Activated CD8-positive, alpha-beta T cell treated with anti-CD3 and anti-CD28 coated beads for 36 hours (primary cell): ENCODE data around the gene MPPED1. TPM values are rescaled to one million over a fixed set of nuclear protein-coding genes. Genes with fewer than 3 reads are reported as not detected.

ENCODE experiments used
- ATAC-seq: fragments of 200-7000 bp; cut with Tn5 transposase; one replicate; pipeline ENCODE4 v1.10.0; 2021; ENCODE audit warnings: mild to moderate bottlenecking, moderate library complexity
- CTCF ChIA-PET: fragments of 350-600 bp; sonication (Branson Sonifier 250); formaldehyde crosslinking; loops from one replicate; lab custom pipeline; 2021; ENCODE audit warnings: antibody characterized with exemption; lab: Charles Lee
- POLR2A ChIA-PET: fragments of 350-600 bp; sonication (Branson Sonifier 250); formaldehyde crosslinking; loops from one replicate; lab custom pipeline; 2021; ENCODE audit warnings: antibody characterized with exemption; lab: Charles Lee
- DNase-seq: peaks from one replicate; pipeline ENCODE4 v3.0.0-alpha.2; 2020
- H3K27ac Mint-ChIP-seq: one replicate; pipeline ENCODE4 v1.8.0; 2021; ENCODE audit warnings: mild to moderate bottlenecking, mixed read lengths
- H3K27me3 Mint-ChIP-seq: one replicate; pipeline ENCODE4 v1.8.0; 2021; ENCODE audit warnings: mixed read lengths
- H3K36me3 Mint-ChIP-seq: one replicate; pipeline ENCODE4 v1.8.0; 2021; ENCODE audit warnings: low read depth, mixed read lengths
- H3K4me1 Mint-ChIP-seq: one replicate; pipeline ENCODE4 v1.8.0; 2021; ENCODE audit warnings: low read depth, mixed read lengths
- H3K4me3 Mint-ChIP-seq: one replicate; pipeline ENCODE4 v1.8.0; 2021; ENCODE audit warnings: mild to moderate bottlenecking, moderate library complexity, mixed read lengths
- H3K9me3 Mint-ChIP-seq: one replicate; pipeline ENCODE4 v1.8.0; 2021; ENCODE audit warnings: mixed read lengths
- intact Hi-C: fragments of 100-400 bp; cut with micrococcal nuclease; formaldehyde crosslinking; loops from one replicate; pipeline ENCODE4 v1.10.0; 2022
- total RNA-seq, 2 experiments: library from RNA; stranded (reverse); gene quantifications; one replicate each; pipeline ENCODE4 v1.2.3, GENCODE V29; 2021
- TF ChIP-seq, protein P1 (sequence below): fragments of 200-600 bp; IDR thresholded peaks from one replicate; pipeline ENCODE4 v1.8.0; 2022; ENCODE audit warnings: antibody characterized with exemption, mild to moderate bottlenecking

Gene MPPED1
- total RNA-seq, 2 experiments from 2014 or later = not detected

DNA sequence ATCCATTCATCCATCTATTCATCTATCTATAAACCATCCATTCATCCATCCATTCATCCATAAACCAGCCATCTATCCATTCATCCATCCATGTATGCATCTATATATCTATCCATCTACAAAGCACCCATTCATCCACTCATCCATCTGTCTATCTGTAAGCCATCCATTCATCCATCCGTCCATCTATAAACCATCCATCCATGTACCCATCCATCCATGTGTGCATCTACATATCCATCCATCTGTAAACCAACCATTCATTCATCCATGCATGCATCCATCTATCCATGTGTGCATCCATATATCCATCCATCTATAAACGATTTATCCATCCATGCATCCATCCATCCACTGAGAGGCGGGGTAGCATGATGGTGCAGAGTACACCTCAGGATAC lies 58.4 kb downstream of the MPPED1 start:
- H3K9me3 Mint-ChIP-seq = no peaks in the 10 kb centered on the region
- intact Hi-C loops = no loop called here

DNA sequence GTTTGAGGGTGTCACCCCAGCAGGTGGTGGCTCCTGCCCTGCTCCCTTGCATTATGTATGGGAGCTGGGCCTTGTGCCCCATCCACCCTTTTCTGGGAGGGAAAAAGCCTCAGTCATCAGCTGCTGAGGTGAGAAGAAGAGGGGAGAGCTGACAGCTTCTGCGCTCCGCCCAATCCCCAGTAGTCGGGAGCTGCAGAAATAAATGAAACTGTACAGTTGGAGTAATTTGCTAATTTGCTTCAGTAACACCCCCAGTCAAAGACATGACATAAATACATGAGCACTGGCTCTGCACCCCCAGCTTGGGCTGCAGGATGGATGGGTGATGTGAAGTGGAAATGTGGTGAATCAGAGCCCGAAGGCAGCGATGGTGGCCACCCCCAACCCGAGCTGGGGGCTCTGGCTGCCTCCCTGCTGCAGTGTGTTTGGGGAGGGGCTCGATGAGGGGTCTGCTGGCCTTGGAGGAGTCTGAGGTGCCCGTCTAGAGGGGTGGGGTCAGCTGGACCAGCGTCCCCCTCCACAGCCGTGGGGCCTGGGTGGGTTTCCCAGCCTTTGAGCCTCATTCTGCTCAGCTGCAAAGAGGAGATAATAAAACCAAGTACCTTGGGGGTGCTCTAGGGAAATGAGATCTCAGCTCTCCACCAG lies 59.2 kb downstream of the MPPED1 start:
- Mint-ChIP-seq H3K9me3 (no peaks in the 10 kb centered on the region), H3K4me1 (no peaks in the 10 kb centered on the region), H3K27me3 (peaks cover 23% of the 10 kb centered on the region), H3K36me3 (no peaks in the 10 kb centered on the region), H3K4me3 (no peak overlapping the region), H3K27ac (no peak overlapping the region)
- ChIA-PET CTCF (no interaction called here), POLR2A (no interaction called here)
- TF ChIP-seq, protein P1, sequence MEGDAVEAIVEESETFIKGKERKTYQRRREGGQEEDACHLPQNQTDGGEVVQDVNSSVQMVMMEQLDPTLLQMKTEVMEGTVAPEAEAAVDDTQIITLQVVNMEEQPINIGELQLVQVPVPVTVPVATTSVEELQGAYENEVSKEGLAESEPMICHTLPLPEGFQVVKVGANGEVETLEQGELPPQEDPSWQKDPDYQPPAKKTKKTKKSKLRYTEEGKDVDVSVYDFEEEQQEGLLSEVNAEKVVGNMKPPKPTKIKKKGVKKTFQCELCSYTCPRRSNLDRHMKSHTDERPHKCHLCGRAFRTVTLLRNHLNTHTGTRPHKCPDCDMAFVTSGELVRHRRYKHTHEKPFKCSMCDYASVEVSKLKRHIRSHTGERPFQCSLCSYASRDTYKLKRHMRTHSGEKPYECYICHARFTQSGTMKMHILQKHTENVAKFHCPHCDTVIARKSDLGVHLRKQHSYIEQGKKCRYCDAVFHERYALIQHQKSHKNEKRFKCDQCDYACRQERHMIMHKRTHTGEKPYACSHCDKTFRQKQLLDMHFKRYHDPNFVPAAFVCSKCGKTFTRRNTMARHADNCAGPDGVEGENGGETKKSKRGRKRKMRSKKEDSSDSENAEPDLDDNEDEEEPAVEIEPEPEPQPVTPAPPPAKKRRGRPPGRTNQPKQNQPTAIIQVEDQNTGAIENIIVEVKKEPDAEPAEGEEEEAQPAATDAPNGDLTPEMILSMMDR = no peak
- no peak for DNase-seq
- intact Hi-C loops = no loop called here
- ATAC-seq = no peak

More for the DNA sequence above, 58.4 kb downstream of the MPPED1 start:
- no peak overlapping the region for H3K27ac Mint-ChIP-seq
- ChIA-PET CTCF (no interaction called here), POLR2A (no interaction called here)
- ATAC-seq (no peak), DNase-seq (no peak)
- H3K36me3 Mint-ChIP-seq = no peaks in the 10 kb centered on the region
- no peak overlapping the region for H3K4me3 Mint-ChIP-seq
- H3K4me1 Mint-ChIP-seq = no peaks in the 10 kb centered on the region
- peaks cover 24% of the 10 kb centered on the region for H3K27me3 Mint-ChIP-seq
- TF ChIP-seq, protein P1 = no peak

DNA sequence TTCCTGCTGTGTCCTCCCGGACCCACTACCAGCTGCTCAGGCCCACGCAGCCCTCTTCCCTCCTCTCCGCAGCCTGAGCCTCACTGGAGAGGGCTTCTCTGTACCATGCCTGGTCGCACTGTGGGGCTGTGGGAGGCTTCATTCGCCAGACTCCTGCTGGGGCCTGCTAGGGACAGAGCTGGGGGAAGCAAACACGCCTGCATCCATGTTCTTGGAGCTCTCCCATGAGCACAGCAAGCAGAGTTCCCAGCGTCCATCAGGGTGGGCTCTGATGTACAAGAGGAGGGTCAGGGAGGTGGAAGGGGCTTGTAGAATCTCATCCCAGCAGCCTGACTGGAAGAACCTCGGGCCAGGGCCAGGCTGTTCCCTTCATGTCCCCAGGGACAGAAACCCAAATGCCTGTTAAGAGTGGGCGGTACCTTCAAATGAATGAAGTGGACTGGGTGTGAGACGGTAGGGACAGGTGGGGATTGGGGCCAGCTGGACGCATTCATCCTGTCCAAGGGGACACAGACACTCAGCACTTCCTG lies 59.9 kb downstream of the MPPED1 start:
- no peak overlapping the region for H3K27ac Mint-ChIP-seq
- DNase-seq (no peak), ATAC-seq (no peak)
- POLR2A ChIA-PET = no interaction called here
- no peaks in the 10 kb centered on the region for H3K4me1 Mint-ChIP-seq
- no peaks in the 10 kb centered on the region for H3K36me3 Mint-ChIP-seq
- intact Hi-C loops = no loop called here
- CTCF ChIA-PET = no interaction called here
- no peak overlapping the region for H3K4me3 Mint-ChIP-seq
- H3K9me3 Mint-ChIP-seq = no peaks in the 10 kb centered on the region
- H3K27me3 Mint-ChIP-seq = peaks cover 23% of the 10 kb centered on the region
- TF ChIP-seq, protein P1 = no peak

DNA sequence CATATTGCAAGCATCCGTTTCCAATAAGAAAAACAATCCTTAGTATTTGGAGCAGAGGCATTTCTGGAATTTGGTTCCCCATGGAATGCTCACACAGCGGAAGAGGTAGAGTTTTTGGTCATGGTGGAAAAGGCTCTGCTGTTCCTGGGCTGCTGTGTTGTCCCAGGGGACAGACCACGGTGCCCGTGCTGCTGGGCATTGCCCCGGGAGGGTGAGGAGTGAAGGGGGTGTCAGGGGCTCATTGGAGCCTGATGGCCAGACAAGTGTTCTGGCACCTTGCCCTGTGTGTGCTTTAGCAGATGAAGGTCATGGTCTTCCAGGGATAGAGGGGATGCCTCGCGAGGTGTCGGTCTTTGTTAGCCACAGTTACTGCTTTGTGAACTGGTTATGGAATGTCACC lies 61.2 kb downstream of the MPPED1 start:
- H3K27me3 Mint-ChIP-seq = peaks cover 13% of the 10 kb centered on the region
- intact Hi-C loops = no loop called here
- ChIA-PET POLR2A (no interaction called here), CTCF (no interaction called here)
- no peak overlapping the region for H3K27ac Mint-ChIP-seq
- no peaks in the 10 kb centered on the region for H3K4me1 Mint-ChIP-seq
- H3K36me3 Mint-ChIP-seq = no peaks in the 10 kb centered on the region
- H3K9me3 Mint-ChIP-seq = no peaks in the 10 kb centered on the region
- TF ChIP-seq, protein P1 = no peak
- H3K4me3 Mint-ChIP-seq = no peak overlapping the region
- ATAC-seq (no peak), DNase-seq (no peak)

DNA sequence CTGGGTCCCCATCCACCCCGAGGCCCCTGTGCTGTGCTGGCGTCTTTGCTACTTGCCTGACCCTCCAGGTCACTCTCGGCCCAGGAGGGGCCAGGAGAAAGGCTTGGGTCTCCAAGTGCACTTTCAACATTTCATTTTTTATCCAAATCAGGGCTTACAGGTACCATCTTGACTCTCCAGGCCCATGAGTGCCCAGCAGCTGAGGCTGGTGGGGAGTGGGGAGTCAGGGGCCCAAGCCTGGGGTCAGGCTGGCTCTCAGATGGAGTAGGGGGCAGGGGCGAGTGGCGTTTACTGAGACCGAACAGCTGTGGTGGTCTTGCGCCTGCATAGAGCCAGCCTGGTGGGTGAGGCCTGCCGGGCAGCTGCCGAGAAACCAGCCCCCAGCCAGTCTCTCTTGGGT lies 61.6 kb downstream of the MPPED1 start:
- no peak overlapping the region for H3K4me3 Mint-ChIP-seq
- ATAC-seq (no peak), DNase-seq (no peak)
- peaks cover 12% of the 10 kb centered on the region for H3K27me3 Mint-ChIP-seq
- ChIA-PET POLR2A (no interaction called here), CTCF (no interaction called here)
- intact Hi-C loops = no loop called here
- no peak overlapping the region for H3K27ac Mint-ChIP-seq
- TF ChIP-seq, protein P1 = no peak
- no peaks in the 10 kb centered on the region for H3K9me3 Mint-ChIP-seq
- H3K4me1 Mint-ChIP-seq = no peaks in the 10 kb centered on the region
- H3K36me3 Mint-ChIP-seq = no peaks in the 10 kb centered on the region
